NB4 (cell line): ENCODE measurements around the gene ANKRD55.

Experiments used
- CTCF ChIP-seq: IDR thresholded peaks from one replicate; pipeline ENCODE4 v1.5.1; 2012; ENCODE audit warnings: low read depth, low read length
- POLR2A ChIP-seq: IDR thresholded peaks from 2 replicates; pipeline ENCODE4 v1.6.1; 2011; ENCODE audit warnings: mild to moderate bottlenecking; ENCODE audit not compliant: insufficient read length; ENCODE audit errors: extremely low read depth

GRCh38 chr5:56090793-56091460 is 142.2 kb downstream of the ANKRD55 start:
- TF ChIP-seq CTCF (no peak), POLR2A (no peak)
